SH-SY5Y (cell line): ENCODE data around the gene WWP2.

ENCODE experiments used
- GATA2 ChIP-seq: IDR thresholded peaks from 2 replicates; pipeline ENCODE4 v1.6.1; 2011; ENCODE audit warnings: mild to moderate bottlenecking, low read depth, low read length
- GATA3 ChIP-seq: IDR thresholded peaks from 2 replicates; pipeline ENCODE4 v1.6.1; 2011; ENCODE audit warnings: low read depth, mild to moderate bottlenecking, low read length, moderate library complexity

DNA sequence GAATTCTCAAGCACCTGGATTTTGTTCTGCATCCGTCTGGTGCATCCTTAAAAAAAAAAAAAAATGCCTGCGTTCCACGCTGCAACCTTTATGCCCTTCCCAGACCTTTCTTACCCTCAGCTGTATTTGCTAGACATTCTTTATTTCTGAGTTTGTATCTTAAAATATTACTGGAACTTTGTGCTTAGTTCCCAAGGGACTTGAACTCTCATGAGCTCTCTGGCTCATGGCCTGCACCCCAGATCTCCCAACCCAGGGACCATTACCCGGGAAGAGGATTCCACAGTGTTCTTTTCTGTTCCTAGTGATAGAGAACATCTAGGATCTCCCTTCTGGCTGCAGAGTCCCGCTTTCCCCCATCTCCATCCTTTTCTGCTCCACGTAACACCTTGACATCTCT lies 160.1 kb downstream of the WWP2 start:
- TF ChIP-seq GATA2 (no peak), GATA3 (no peak)
